OCI-LY3 (cell line): ENCODE measurements around the gene CCDC71.

ENCODE experiments used
- EZH2phosphoT487 ChIP-seq: fragments of 200-600 bp; shearing (Covaris generic); IDR thresholded peaks from 2 replicates; pipeline ENCODE4 v1.6.1; 2018; ENCODE audit warnings: antibody characterized with exemption, mixed run types, low read depth
- TF ChIP-seq, protein P1 (sequence below): fragments of 200-600, 300-600 bp; sonication (generic); IDR thresholded peaks from 2 replicates; pipeline ENCODE4 v1.5.1; 2014; ENCODE audit warnings: antibody characterized with exemption, low read length, low read depth

- TF ChIP-seq, protein P1, sequence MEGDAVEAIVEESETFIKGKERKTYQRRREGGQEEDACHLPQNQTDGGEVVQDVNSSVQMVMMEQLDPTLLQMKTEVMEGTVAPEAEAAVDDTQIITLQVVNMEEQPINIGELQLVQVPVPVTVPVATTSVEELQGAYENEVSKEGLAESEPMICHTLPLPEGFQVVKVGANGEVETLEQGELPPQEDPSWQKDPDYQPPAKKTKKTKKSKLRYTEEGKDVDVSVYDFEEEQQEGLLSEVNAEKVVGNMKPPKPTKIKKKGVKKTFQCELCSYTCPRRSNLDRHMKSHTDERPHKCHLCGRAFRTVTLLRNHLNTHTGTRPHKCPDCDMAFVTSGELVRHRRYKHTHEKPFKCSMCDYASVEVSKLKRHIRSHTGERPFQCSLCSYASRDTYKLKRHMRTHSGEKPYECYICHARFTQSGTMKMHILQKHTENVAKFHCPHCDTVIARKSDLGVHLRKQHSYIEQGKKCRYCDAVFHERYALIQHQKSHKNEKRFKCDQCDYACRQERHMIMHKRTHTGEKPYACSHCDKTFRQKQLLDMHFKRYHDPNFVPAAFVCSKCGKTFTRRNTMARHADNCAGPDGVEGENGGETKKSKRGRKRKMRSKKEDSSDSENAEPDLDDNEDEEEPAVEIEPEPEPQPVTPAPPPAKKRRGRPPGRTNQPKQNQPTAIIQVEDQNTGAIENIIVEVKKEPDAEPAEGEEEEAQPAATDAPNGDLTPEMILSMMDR: no peak
- TF ChIP-seq EZH2phosphoT487: no peak
Observed at GRCh38 chr3:49198611-49199230, 32.6 kb upstream of the CCDC71 start.
